ENCODE data around the gene TAAR5. TPM values are rescaled to one million over a fixed set of nuclear protein-coding genes. Genes with fewer than 3 reads are reported as not detected.
A peak's percentile ranks its signal among the peaks of the same experiment; 100 is the strongest.

TAAR5 gene
- total RNA-seq, 1 experiment from 2014 or later, result not detected

- no peak overlapping the region for H3K23ac ChIP-seq (ENCODE audit: insufficient read length, low read depth, low read length)
- no peak overlapping the region for H4K91ac ChIP-seq (ENCODE audit: insufficient read length, low read depth, low read length)
- no peaks in the 10 kb centered on the region for H3K4me1 ChIP-seq (ENCODE audit: insufficient read depth, low read length)
- no peak overlapping the region for H3K4me2 ChIP-seq (ENCODE audit: insufficient read depth, insufficient read length, low read length)
- Mint-ChIP-seq H3K27ac (peak overlapping the region in 1 of 3 experiments; percentile 20; a peak in 1 of 7 replicates), H3K4me1 (peaks cover 8 to 11% of the 10 kb centered on the region in 2 experiments), H3K4me3 (no peak overlapping the region), H3K9me3 (no peaks in the 10 kb centered on the region), H3K36me3 (ENCODE audit: insufficient read depth in 1 of 3, low read depth in 3 of 3) (no peaks in the 10 kb centered on the region), H3K27me3 (ENCODE audit: low read depth) (no peaks in the 10 kb centered on the region; the same call in 1 of the 2 replicates)
- H3K9ac ChIP-seq (ENCODE audit: extremely low read depth, insufficient read length, low read length), result no peak overlapping the region
- H4K8ac ChIP-seq (replicated peaks; ENCODE audit: insufficient read length, low read depth, low read length), result no peak overlapping the region
- H3K4ac ChIP-seq (ENCODE audit: low read depth, low read length), result no peak overlapping the region
- H2BK5ac ChIP-seq (ENCODE audit: insufficient read length, low read length), result no peak overlapping the region
- H2AFZ ChIP-seq (ENCODE audit: low read length), result no peak overlapping the region
- no peaks in the 10 kb centered on the region for H4K20me1 ChIP-seq (ENCODE audit: control insufficient read depth, insufficient read depth, insufficient read length)
- no peak for DNase-seq
- H3K79me1 ChIP-seq (ENCODE audit: insufficient read depth, low read depth, low read length, poor library complexity, severe bottlenecking), result no peaks in the 10 kb centered on the region
- no CpG with 5 or more reads among the region's 1 CpG for WGBS (ENCODE audit: extremely low coverage, insufficient read length, low lambda C conversion rate)
- no peak overlapping the region for H2BK120ac ChIP-seq (ENCODE audit: low read depth, low read length, poor library complexity, severe bottlenecking)
- H3K14ac ChIP-seq (ENCODE audit: insufficient read depth, low read length), result no peak overlapping the region
- H2BK15ac ChIP-seq (ENCODE audit: low read depth, low read length), result no peak overlapping the region
- no peak overlapping the region for H2AK5ac ChIP-seq (ENCODE audit: insufficient read length, low read length)
- no peak overlapping the region for H3T11ph ChIP-seq (ENCODE audit: low read length)
- no peak overlapping the region for H4K5ac ChIP-seq (ENCODE audit: insufficient read length, low read depth, low read length)
- H2BK20ac ChIP-seq (ENCODE audit: low read depth, low read length, poor library complexity, severe bottlenecking), result no peak overlapping the region
- no peak overlapping the region for H2BK12ac ChIP-seq (ENCODE audit: insufficient read length, low read depth, low read length)
- no peak for TF ChIP-seq CTCF (conservative IDR thresholded peaks at IDR 0.05)
- H3K79me2 ChIP-seq (ENCODE audit: insufficient read depth, low read length), result no peaks in the 10 kb centered on the region
- H3K23me2 ChIP-seq (ENCODE audit: insufficient read length, low read depth, low read length, poor library complexity, severe bottlenecking), result no peaks in the 10 kb centered on the region
- no peaks in the 10 kb centered on the region for H3K27me3 ChIP-seq (ENCODE audit: insufficient read depth, low read length)
- H3K18ac ChIP-seq (ENCODE audit: insufficient read length, low read depth, low read length), result no peak overlapping the region
- no peak overlapping the region for H3K56ac ChIP-seq (ENCODE audit: insufficient read length, low read depth, low read length)
- H3K9me3 ChIP-seq (ENCODE audit: control insufficient read depth, low read depth, low read length), result no peaks in the 10 kb centered on the region
- no peak overlapping the region for H3K27ac ChIP-seq (ENCODE audit: insufficient read length, low read depth, low read length)
Measured at GRCh38 chr6:132616677-132617076, 27.1 kb upstream of the TAAR5 start.
